Dermis microvascular lymphatic vessel endothelial cell (primary cell): ENCODE data around the gene RPS19. TPM values are rescaled to one million over a fixed set of nuclear protein-coding genes. Genes with fewer than 3 reads are reported as not detected.

ENCODE experiments used
- DNase-seq, 2 donors: peaks; one replicate each; pipeline versions ENCODE4 v3.0.0 to v3.0.0-alpha.2; 2010; ENCODE audit warnings: low read depth in 2 of 2
- total RNA-seq: library from RNA; depleted of rRNA; stranded (reverse); fragments of >200 nt; gene quantifications from 2 replicates; pipeline ENCODE4 v1.2.1, GENCODE V29; 2014

Gene RPS19
- total RNA-seq, 1 donor from 2014 or later = 471 TPM

- no peak for DNase-seq
Observed at GRCh38 chr19:41915021-41915775, 55.1 kb downstream of the RPS19 start.

- no peak for DNase-seq
Observed at GRCh38 chr19:41915776-41916414, 55.8 kb downstream of the RPS19 start.

- no peak for DNase-seq
Observed at GRCh38 chr19:41917676-41918075, 57.6 kb downstream of the RPS19 start.

GRCh38 chr19:41918095-41918494 is 58.0 kb downstream of the RPS19 start:
- no peak for DNase-seq

- DNase-seq = no peak
Observed at GRCh38 chr19:41918653-41919244, 58.7 kb downstream of the RPS19 start.

GRCh38 chr19:41919948-41920712 is 60.1 kb downstream of the RPS19 start:
- no peak for DNase-seq

GRCh38 chr19:41920882-41921576 is 61.0 kb downstream of the RPS19 start:
- DNase-seq = no peak

GRCh38 chr19:41921577-41922576 is 61.8 kb downstream of the RPS19 start:
- no peak for DNase-seq

Other genes starting within 250 kb of the RPS19 start
- not detected in 2 replicates for gene CEACAM4, start 233.2 kb upstream of the RPS19 start, total RNA-seq
- gene CEACAM7, start 172.0 kb upstream of the RPS19 start, total RNA-seq = 0.39 and 3.9 TPM in 2 replicates
- gene CEACAM5, start 151.6 kb upstream of the RPS19 start, total RNA-seq = not detected in 2 replicates
- not detected in 2 replicates for gene CEACAM6, start 104.7 kb upstream of the RPS19 start, total RNA-seq
- gene CEACAM3, start 63.7 kb upstream of the RPS19 start, total RNA-seq = not detected in 2 replicates
- not detected in 2 replicates for gene LYPD4, start 15.6 kb upstream of the RPS19 start, total RNA-seq
- gene DMRTC2, start 15.2 kb upstream of the RPS19 start, total RNA-seq = not detected in 2 replicates
- 0.13 and 0.25 TPM in 2 replicates for gene CD79A, start 17.0 kb downstream of the RPS19 start, total RNA-seq
- gene ARHGEF1, start 22.9 kb downstream of the RPS19 start, total RNA-seq = 27.9 and 35.0 TPM in 2 replicates
- not detected in 2 replicates for gene ERFL, start 68.2 kb downstream of the RPS19 start, total RNA-seq
- gene RABAC1, start 99.1 kb downstream of the RPS19 start, total RNA-seq = 104 and 137 TPM in 2 replicates
- gene ATP1A3, start 134.0 kb downstream of the RPS19 start, total RNA-seq = under 0.01 TPM in 1 of 2 replicates, not detected in the other
- under 0.01 TPM in 1 of 2 replicates, not detected in the other for gene GRIK5, start 210.0 kb downstream of the RPS19 start, total RNA-seq
- gene ZNF574, start 215.9 kb downstream of the RPS19 start, total RNA-seq = 8.0 and 13.4 TPM in 2 replicates